GM04503 (cell line): ENCODE measurements around the gene DSCAML1.

Experiments
- DNase-seq: peaks from one replicate; pipeline ENCODE4 v3.0.0-alpha.2; 2012; ENCODE audit warnings: low read depth

DSCAML1 gene

GRCh38 chr11:117633976-117634755 lies 162.8 kb downstream of the DSCAML1 start:
- DNase-seq = no peak

GRCh38 chr11:117633186-117633754 lies 163.7 kb downstream of the DSCAML1 start:
- no peak for DNase-seq

- DNase-seq = no peak
Observed at GRCh38 chr11:117632306-117632705, 164.7 kb downstream of the DSCAML1 start.

GRCh38 chr11:117631336-117632140 lies 165.5 kb downstream of the DSCAML1 start:
- no peak for DNase-seq

- no peak for DNase-seq
Observed at GRCh38 chr11:117629891-117630538, 167.0 kb downstream of the DSCAML1 start.

GRCh38 chr11:117629146-117629545 lies 167.9 kb downstream of the DSCAML1 start:
- no peak for DNase-seq

GRCh38 chr11:117627259-117627658 lies 169.8 kb downstream of the DSCAML1 start:
- no peak for DNase-seq

GRCh38 chr11:117626576-117626975 lies 170.4 kb downstream of the DSCAML1 start:
- no peak for DNase-seq

- DNase-seq = no peak
Observed at GRCh38 chr11:117625237-117625636, 171.8 kb downstream of the DSCAML1 start.

GRCh38 chr11:117623831-117624271 lies 173.2 kb downstream of the DSCAML1 start:
- DNase-seq = no peak

- no peak for DNase-seq
Observed at GRCh38 chr11:117621226-117621625, 175.8 kb downstream of the DSCAML1 start.

GRCh38 chr11:117620659-117621058 lies 176.4 kb downstream of the DSCAML1 start:
- DNase-seq = no peak

GRCh38 chr11:117620086-117620485 lies 176.9 kb downstream of the DSCAML1 start:
- no peak for DNase-seq

GRCh38 chr11:117619661-117620060 lies 177.4 kb downstream of the DSCAML1 start:
- DNase-seq = no peak

GRCh38 chr11:117618982-117619355 lies 178.0 kb downstream of the DSCAML1 start:
- no peak for DNase-seq

GRCh38 chr11:117618302-117618981 lies 178.6 kb downstream of the DSCAML1 start:
- no peak for DNase-seq

- no peak for DNase-seq
Observed at GRCh38 chr11:117616979-117617378, 180.0 kb downstream of the DSCAML1 start.

GRCh38 chr11:117614728-117615127 lies 182.3 kb downstream of the DSCAML1 start:
- DNase-seq = no peak

GRCh38 chr11:117613521-117613920 lies 183.5 kb downstream of the DSCAML1 start:
- DNase-seq = no peak

GRCh38 chr11:117612177-117612576 lies 184.8 kb downstream of the DSCAML1 start:
- DNase-seq = no peak

GRCh38 chr11:117610901-117611300 lies 186.1 kb downstream of the DSCAML1 start:
- DNase-seq = no peak

GRCh38 chr11:117610045-117610444 lies 187.0 kb downstream of the DSCAML1 start:
- no peak for DNase-seq
